Measurements from ENCODE around the gene USP2. TPM values are rescaled to one million over a fixed set of nuclear protein-coding genes. Genes with fewer than 3 reads are reported as not detected.

USP2 gene
- total RNA-seq, 1 experiment from 2014 or later, result 14.4 TPM

GRCh38 chr11:119361056-119361787 lies 20.3 kb downstream of the USP2 start:
- peaks cover 42% of the 10 kb centered on the region for H3K4me1 Mint-ChIP-seq (ENCODE audit: low read depth, unreplicated experiment)
- TF ChIP-seq CTCF (IDR thresholded peaks at IDR 0.05; ENCODE audit: insufficient read depth in 1 of 2, low read depth in 1 of 2, low read length in 1 of 2, severe bottlenecking in 1 of 2, unreplicated experiment in 1 of 2), result no peak
- H3K9me3 Mint-ChIP-seq (ENCODE audit: unreplicated experiment), result no peaks in the 10 kb centered on the region
- peaks cover 26% of the 10 kb centered on the region for H3K36me3 Mint-ChIP-seq (ENCODE audit: insufficient read depth, unreplicated experiment)
- H3K9me3 ChIP-seq, result no peaks in the 10 kb centered on the region
- intact Hi-C loops (cut with micrococcal nuclease; ENCODE audit: unreplicated experiment), result loop anchor here (1.0 kb wide), 3 partner anchors 20 to 27 kb away; partner anchors contain the start of genes RNF26 and USP2
- H3K4me3 Mint-ChIP-seq (ENCODE audit: unreplicated experiment), result peak overlapping the region; percentile 77
- BruUV-seq (replicated peaks), result no TSS peak
- H3K27me3 Mint-ChIP-seq (ENCODE audit: insufficient read depth, unreplicated experiment), result no peaks in the 10 kb centered on the region
- H3K27me3 ChIP-seq (replicated peaks; ENCODE audit: control insufficient read depth, insufficient read depth, low read length), result no peaks in the 10 kb centered on the region
- peak; percentile 90 to 91 for DNase-seq
- H3K36me3 ChIP-seq (ENCODE audit: control insufficient read depth, insufficient read depth, low read length), result peaks cover 6% of the 10 kb centered on the region; the same call in 1 of the 2 replicates
- ChIA-PET CTCF (interaction anchor here (0.5 to 3.4 kb wide), 22 partner anchors 9 to 680 kb away, joined by 3 to 91 read pairs (median 4); partner anchors contain the start of genes ABCG4, C1QTNF5, RNF26 and USP2), POLR2A (interaction anchor here (0.6 to 1.9 kb wide), 12 partner anchors 9 to 555 kb away, joined by 3 to 15 read pairs (median 4); partner anchors contain the start of genes HINFP, RNF26 and USP2)
- peak overlapping the region; percentile 97 for H3K27ac Mint-ChIP-seq (ENCODE audit: unreplicated experiment)
- peaks cover 47% of the 10 kb centered on the region for H3K4me1 ChIP-seq
- H3K4me3 ChIP-seq (ENCODE audit: low read depth, low read length), result no peak overlapping the region

- no peaks in the 10 kb centered on the region for H3K9me3 Mint-ChIP-seq (ENCODE audit: unreplicated experiment)
- ChIA-PET POLR2A (no interaction called here), CTCF (interaction anchor here (2.9 kb wide), 1 partner anchor 21 kb away, joined by 91 read pairs; the partner anchor contains the start of gene C1QTNF5)
- no peak overlapping the region for H3K4me3 Mint-ChIP-seq (ENCODE audit: unreplicated experiment)
- H3K27me3 ChIP-seq (replicated peaks; ENCODE audit: control insufficient read depth, insufficient read depth, low read length), result no peaks in the 10 kb centered on the region
- no TSS peak for BruUV-seq (replicated peaks)
- intact Hi-C loops (cut with micrococcal nuclease; ENCODE audit: unreplicated experiment), result no loop called here
- peaks cover 35% of the 10 kb centered on the region for H3K4me1 ChIP-seq
- peaks cover 35% of the 10 kb centered on the region for H3K36me3 Mint-ChIP-seq (ENCODE audit: insufficient read depth, unreplicated experiment)
- no peak for TF ChIP-seq CTCF (IDR thresholded peaks at IDR 0.05; ENCODE audit: insufficient read depth in 1 of 2, low read depth in 1 of 2, low read length in 1 of 2, severe bottlenecking in 1 of 2, unreplicated experiment in 1 of 2)
- H3K27ac Mint-ChIP-seq (ENCODE audit: unreplicated experiment), result peak overlapping the region; percentile 4
- no peak overlapping the region for H3K4me3 ChIP-seq (ENCODE audit: low read depth, low read length)
- H3K9me3 ChIP-seq, result no peaks in the 10 kb centered on the region
- DNase-seq, result no peak
- H3K27me3 Mint-ChIP-seq (ENCODE audit: insufficient read depth, unreplicated experiment), result no peaks in the 10 kb centered on the region
- peaks cover 28% of the 10 kb centered on the region for H3K4me1 Mint-ChIP-seq (ENCODE audit: low read depth, unreplicated experiment)
- H3K36me3 ChIP-seq (ENCODE audit: control insufficient read depth, insufficient read depth, low read length), result peaks cover 6% of the 10 kb centered on the region; the same call in 1 of the 2 replicates
These were observed 21.9 kb downstream of the USP2 start for GRCh38 chr11:119359365-119360214.

- no peaks in the 10 kb centered on the region for H3K9me3 Mint-ChIP-seq (ENCODE audit: unreplicated experiment)
- H3K4me3 Mint-ChIP-seq (ENCODE audit: unreplicated experiment), result no peak overlapping the region
- Histone ChIP-seq H3K36me3 (ENCODE audit: control insufficient read depth, insufficient read depth, low read length) (peaks cover 6% of the 10 kb centered on the region; the same call in 1 of the 2 replicates), H3K4me1 (peaks cover 25% of the 10 kb centered on the region), H3K27me3 (replicated peaks; ENCODE audit: control insufficient read depth, insufficient read depth, low read length) (no peaks in the 10 kb centered on the region), H3K4me3 (ENCODE audit: low read depth, low read length) (no peak overlapping the region), H3K9me3 (no peaks in the 10 kb centered on the region)
- ChIA-PET CTCF (interaction anchor here (0.6 to 0.7 kb wide), 3 partner anchors 18 to 58 kb away, joined by 4 to 7 read pairs (median 4); no protein-coding TSS in a partner anchor), POLR2A (no interaction called here)
- no peaks in the 10 kb centered on the region for H3K27me3 Mint-ChIP-seq (ENCODE audit: insufficient read depth, unreplicated experiment)
- intact Hi-C loops (cut with micrococcal nuclease; ENCODE audit: unreplicated experiment), result no loop called here
- DNase-seq, result no peak
- BruUV-seq (replicated peaks), result no TSS peak
- H3K36me3 Mint-ChIP-seq (ENCODE audit: insufficient read depth, unreplicated experiment), result peaks cover 35% of the 10 kb centered on the region
- H3K4me1 Mint-ChIP-seq (ENCODE audit: low read depth, unreplicated experiment), result peaks cover 22% of the 10 kb centered on the region
- no peak for TF ChIP-seq CTCF (IDR thresholded peaks at IDR 0.05; ENCODE audit: insufficient read depth in 1 of 2, low read depth in 1 of 2, low read length in 1 of 2, severe bottlenecking in 1 of 2, unreplicated experiment in 1 of 2)
- H3K27ac Mint-ChIP-seq (ENCODE audit: unreplicated experiment), result no peak overlapping the region
These were observed 24.4 kb downstream of the USP2 start for GRCh38 chr11:119357074-119357473.
